ENCODE measurements around the gene SH3PXD2B. TPM values are rescaled to one million over a fixed set of nuclear protein-coding genes. Genes with fewer than 3 reads are reported as not detected.
A peak's percentile ranks its signal among the peaks of the same experiment; 100 is the strongest.
"Not testable (repeated sequence)": the region's sequence is repeated elsewhere in the genome, so short reads cannot be mapped to it uniquely, and the experiment has no call there.

Gene SH3PXD2B
- polyA plus RNA-seq, 1 donor from 2014 or later = not detected

GRCh38 chr5:172415362-172416275 is 38.7 kb downstream of the SH3PXD2B start:
- no peak overlapping the region for H3K4me3 Mint-ChIP-seq
- H3K27me3 Mint-ChIP-seq = peaks cover 10% of the 10 kb centered on the region
- H3K27ac Mint-ChIP-seq = no peak overlapping the region
- H3K36me3 Mint-ChIP-seq = no peaks in the 10 kb centered on the region
- peaks cover 0 to 3% (median 0%) of the 10 kb centered on the region in 3 donors for H3K4me1 Mint-ChIP-seq
- H3K9me3 Mint-ChIP-seq = no peaks in the 10 kb centered on the region

- no peak overlapping the region for H3K27ac Mint-ChIP-seq
- peaks cover 0 to 3% (median 0%) of the 10 kb centered on the region in 3 donors for H3K4me1 Mint-ChIP-seq
- H3K36me3 Mint-ChIP-seq = no peaks in the 10 kb centered on the region
- peaks cover 12% of the 10 kb centered on the region for H3K27me3 Mint-ChIP-seq
- H3K9me3 Mint-ChIP-seq = no peaks in the 10 kb centered on the region
- peak overlapping the region in 1 of 4 donors; percentile 17 for H3K4me3 Mint-ChIP-seq
These were observed 39.6 kb downstream of the SH3PXD2B start for GRCh38 chr5:172414531-172415361.

GRCh38 chr5:172413601-172414171 is 40.6 kb downstream of the SH3PXD2B start:
- H3K4me3 Mint-ChIP-seq = no peak overlapping the region
- no peaks in the 10 kb centered on the region for H3K9me3 Mint-ChIP-seq
- H3K27me3 Mint-ChIP-seq = peaks cover 12% of the 10 kb centered on the region
- peaks cover 0 to 3% (median 0%) of the 10 kb centered on the region in 3 donors for H3K4me1 Mint-ChIP-seq
- no peaks in the 10 kb centered on the region for H3K36me3 Mint-ChIP-seq
- no peak overlapping the region for H3K27ac Mint-ChIP-seq

GRCh38 chr5:172412724-172413286 is 41.5 kb downstream of the SH3PXD2B start:
- no peaks in the 10 kb centered on the region for H3K36me3 Mint-ChIP-seq
- H3K27me3 Mint-ChIP-seq = peaks cover 12% of the 10 kb centered on the region
- no peaks in the 10 kb centered on the region for H3K9me3 Mint-ChIP-seq
- H3K4me1 Mint-ChIP-seq = peaks cover 0 to 3% (median 0%) of the 10 kb centered on the region in 3 donors
- H3K27ac Mint-ChIP-seq = no peak overlapping the region
- H3K4me3 Mint-ChIP-seq = no peak overlapping the region

- Mint-ChIP-seq H3K27me3 (peaks cover 12% of the 10 kb centered on the region), H3K4me3 (no peak overlapping the region), H3K27ac (no peak overlapping the region)
These were observed 42.7 kb downstream of the SH3PXD2B start for GRCh38 chr5:172411484-172412072.

GRCh38 chr5:172410662-172411483 is 43.5 kb downstream of the SH3PXD2B start:
- no peak overlapping the region for H3K27ac Mint-ChIP-seq
- no peaks in the 10 kb centered on the region for H3K9me3 Mint-ChIP-seq

More at GRCh38 chr5:172411484-172412072, 42.7 kb downstream of the SH3PXD2B start:
- Mint-ChIP-seq H3K4me1 (peaks cover 0 to 3% (median 0%) of the 10 kb centered on the region in 3 donors), H3K36me3 (peaks cover 2% of the 10 kb centered on the region), H3K9me3 (no peaks in the 10 kb centered on the region)

GRCh38 chr5:172410160-172410559 is 44.2 kb downstream of the SH3PXD2B start:
- Mint-ChIP-seq H3K4me1 (peaks cover 0 to 3% (median 0%) of the 10 kb centered on the region in 3 donors), H3K36me3 (peaks cover 2% of the 10 kb centered on the region), H3K4me3 (no peak overlapping the region), H3K27ac (no peak overlapping the region), H3K9me3 (no peaks in the 10 kb centered on the region), H3K27me3 (peaks cover 14% of the 10 kb centered on the region)

More at GRCh38 chr5:172410662-172411483, 43.5 kb downstream of the SH3PXD2B start:
- Mint-ChIP-seq H3K4me3 (no peak overlapping the region), H3K4me1 (peaks cover 0 to 3% (median 0%) of the 10 kb centered on the region in 3 donors), H3K36me3 (peaks cover 2% of the 10 kb centered on the region), H3K27me3 (peaks cover 12% of the 10 kb centered on the region)

GRCh38 chr5:172409477-172409876 is 44.8 kb downstream of the SH3PXD2B start:
- H3K4me3 Mint-ChIP-seq, H3K27ac Mint-ChIP-seq, H3K9me3 Mint-ChIP-seq, H3K36me3 Mint-ChIP-seq, H3K4me1 Mint-ChIP-seq: not testable (repeated sequence)
- H3K27me3 Mint-ChIP-seq = peaks cover 19% of the 10 kb centered on the region

GRCh38 chr5:172407822-172408221 is 46.5 kb downstream of the SH3PXD2B start:
- peaks cover 19% of the 10 kb centered on the region for H3K27me3 Mint-ChIP-seq
- no peak overlapping the region for H3K27ac Mint-ChIP-seq
- no peaks in the 10 kb centered on the region for H3K9me3 Mint-ChIP-seq
- H3K36me3 Mint-ChIP-seq = peaks cover 2% of the 10 kb centered on the region
- no peak overlapping the region for H3K4me3 Mint-ChIP-seq
- peaks cover 0 to 3% (median 0%) of the 10 kb centered on the region in 3 donors for H3K4me1 Mint-ChIP-seq

GRCh38 chr5:172407241-172407691 is 47.1 kb downstream of the SH3PXD2B start:
- H3K9me3 Mint-ChIP-seq = peaks cover 0 to 1% (median 0%) of the 10 kb centered on the region in 3 donors
- H3K36me3 Mint-ChIP-seq = peaks cover 2% of the 10 kb centered on the region
- no peak overlapping the region for H3K27ac Mint-ChIP-seq
- H3K4me3 Mint-ChIP-seq = no peak overlapping the region
- no peaks in the 10 kb centered on the region for H3K4me1 Mint-ChIP-seq
- H3K27me3 Mint-ChIP-seq = peaks cover 19% of the 10 kb centered on the region

- H3K4me3 Mint-ChIP-seq = no peak overlapping the region
- no peaks in the 10 kb centered on the region for H3K4me1 Mint-ChIP-seq
- H3K27me3 Mint-ChIP-seq = peaks cover 17% of the 10 kb centered on the region
- peaks cover 0 to 9% (median 0%) of the 10 kb centered on the region in 3 donors for H3K9me3 Mint-ChIP-seq
- H3K27ac Mint-ChIP-seq = no peak overlapping the region
- peaks cover 2% of the 10 kb centered on the region for H3K36me3 Mint-ChIP-seq
These were observed 48.9 kb downstream of the SH3PXD2B start for GRCh38 chr5:172405226-172406107.

GRCh38 chr5:172404746-172405145 is 49.6 kb downstream of the SH3PXD2B start:
- H3K27me3 Mint-ChIP-seq = peaks cover 12% of the 10 kb centered on the region
- H3K9me3 Mint-ChIP-seq = peaks cover 0 to 9% (median 0%) of the 10 kb centered on the region in 3 donors
- no peak overlapping the region for H3K27ac Mint-ChIP-seq
- H3K4me1 Mint-ChIP-seq = no peaks in the 10 kb centered on the region
- peaks cover 2% of the 10 kb centered on the region for H3K36me3 Mint-ChIP-seq
- no peak overlapping the region for H3K4me3 Mint-ChIP-seq

GRCh38 chr5:172403817-172404216 is 50.5 kb downstream of the SH3PXD2B start:
- Mint-ChIP-seq H3K27ac (no peak overlapping the region), H3K9me3 (peaks cover 0 to 9% (median 0%) of the 10 kb centered on the region in 3 donors), H3K4me3 (no peak overlapping the region), H3K27me3 (peaks cover 15% of the 10 kb centered on the region), H3K4me1 (no peaks in the 10 kb centered on the region), H3K36me3 (peaks cover 2% of the 10 kb centered on the region)
